GM18519 (cell line): ENCODE measurements around the gene AGBL5.
"Not testable (repeated sequence)": the region's sequence is repeated elsewhere in the genome, so short reads cannot be mapped to it uniquely, and the experiment has no call there.

Source experiments
- ATAC-seq: cut with Tn5 transposase; IDR thresholded peaks from one replicate; pipeline ENCODE4 v1.9.1; 2021; ENCODE audit warnings: mild to moderate bottlenecking, moderate library complexity; ENCODE audit not compliant: unreplicated experiment, low FRiP score

AGBL5 gene

GRCh38 chr2:27051902-27052645 lies 606 bp downstream of the AGBL5 start:
- no peak for ATAC-seq

- no peak for ATAC-seq
Observed at GRCh38 chr2:27053321-27053720, 1.9 kb downstream of the AGBL5 start.

DNA sequence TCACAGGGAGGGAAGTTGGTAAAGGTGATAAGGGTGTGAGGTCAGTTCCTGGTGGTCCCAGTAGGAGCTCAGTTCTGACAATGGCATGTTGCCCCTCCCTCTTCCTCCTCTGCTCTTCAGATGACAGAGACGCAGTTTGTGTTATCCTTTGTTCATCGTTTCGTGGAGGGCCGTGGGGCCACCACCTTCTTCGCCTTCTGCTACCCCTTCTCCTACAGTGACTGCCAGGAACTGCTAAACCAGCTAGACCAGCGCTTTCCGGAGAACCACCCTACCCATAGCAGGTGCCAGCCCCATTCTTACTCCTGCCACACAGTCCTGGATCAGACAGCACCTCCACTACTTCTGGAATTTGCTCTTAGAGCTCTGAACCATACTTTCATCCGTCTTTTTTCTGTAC lies 2.3 kb downstream of the AGBL5 start:
- no peak for ATAC-seq

GRCh38 chr2:27054721-27055120 lies 3.3 kb downstream of the AGBL5 start:
- ATAC-seq, result no peak

DNA sequence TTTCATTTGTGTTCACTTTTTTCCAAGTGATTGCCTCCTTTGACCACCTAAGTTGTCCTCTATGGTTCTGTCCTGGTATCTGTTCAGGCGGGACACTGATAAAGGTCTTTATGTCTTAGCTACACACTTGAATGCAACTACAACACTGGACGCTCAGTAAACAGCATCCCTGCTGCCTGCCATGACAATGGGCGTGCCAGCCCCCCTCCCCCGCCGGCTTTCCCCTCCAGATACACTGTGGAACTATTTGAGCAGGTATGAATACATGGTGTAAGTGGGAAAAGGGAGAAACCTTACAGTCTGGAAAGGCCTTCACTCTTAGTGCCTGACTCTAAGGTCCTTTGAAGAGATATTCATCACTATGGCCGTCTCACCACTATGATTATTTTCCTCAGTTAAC lies 5.7 kb downstream of the AGBL5 start:
- no peak for ATAC-seq

- ATAC-seq, result no peak
Observed at GRCh38 chr2:27058210-27058609, 6.7 kb downstream of the AGBL5 start.

DNA sequence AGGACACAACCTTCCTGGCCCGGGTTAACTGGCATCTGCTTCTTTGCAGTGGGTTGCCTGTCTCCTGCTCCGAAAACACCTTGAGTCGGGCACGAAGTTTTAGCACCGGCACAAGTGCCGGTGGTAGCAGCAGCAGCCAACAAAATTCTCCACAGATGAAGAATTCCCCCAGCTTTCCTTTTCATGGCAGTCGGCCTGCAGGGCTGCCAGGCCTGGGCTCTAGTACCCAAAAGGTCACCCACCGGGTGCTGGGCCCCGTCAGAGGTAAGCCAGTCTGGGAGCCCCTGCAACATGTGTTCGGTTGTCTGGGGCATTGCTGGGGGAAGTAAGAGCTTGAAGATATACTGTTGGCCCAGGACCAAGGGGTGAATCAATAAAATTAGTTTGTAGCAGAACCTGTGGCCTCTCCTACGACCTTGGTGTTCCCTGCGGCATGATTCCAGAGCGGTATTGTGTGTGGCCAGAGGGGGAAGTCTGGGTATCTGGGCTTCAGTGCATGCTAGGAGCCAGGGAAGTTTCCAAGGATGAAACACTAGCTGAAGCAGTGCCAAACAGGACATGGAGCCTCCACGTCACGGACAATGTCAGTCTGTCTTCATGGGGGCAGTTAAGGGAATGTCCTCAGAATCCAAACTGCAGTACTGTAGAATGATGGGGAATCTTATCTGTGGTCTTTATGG lies 7.8 kb downstream of the AGBL5 start:
- no peak for ATAC-seq

GRCh38 chr2:27060323-27060722 lies 8.9 kb downstream of the AGBL5 start:
- no peak for ATAC-seq

- ATAC-seq, result no peak
Observed at GRCh38 chr2:27065128-27065527, 13.7 kb downstream of the AGBL5 start.

DNA sequence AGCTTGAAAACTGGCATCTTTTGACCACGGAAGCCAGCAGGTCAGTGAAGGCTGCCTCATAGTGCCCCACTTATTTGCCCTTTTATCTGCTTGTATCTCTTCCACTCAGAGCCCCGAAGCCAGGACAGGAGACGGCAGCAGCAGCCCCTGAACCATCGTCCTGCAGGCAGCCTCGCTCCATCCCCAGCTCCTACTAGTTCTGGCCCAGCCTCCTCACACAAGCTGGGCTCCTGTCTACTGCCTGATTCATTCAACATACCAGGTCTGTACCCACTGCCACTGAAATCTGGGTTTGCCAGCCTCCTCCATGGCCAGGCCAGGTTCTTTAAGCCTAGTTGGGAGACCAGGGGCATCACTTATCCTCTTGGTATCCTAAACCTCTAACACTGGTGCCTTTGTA lies 15.9 kb downstream of the AGBL5 start:
- no peak for ATAC-seq

GRCh38 chr2:27069436-27069835 lies 18.0 kb downstream of the AGBL5 start:
- ATAC-seq, result no peak

GRCh38 chr2:27069961-27070618 lies 18.6 kb downstream of the AGBL5 start:
- ATAC-seq, result no peak

DNA sequence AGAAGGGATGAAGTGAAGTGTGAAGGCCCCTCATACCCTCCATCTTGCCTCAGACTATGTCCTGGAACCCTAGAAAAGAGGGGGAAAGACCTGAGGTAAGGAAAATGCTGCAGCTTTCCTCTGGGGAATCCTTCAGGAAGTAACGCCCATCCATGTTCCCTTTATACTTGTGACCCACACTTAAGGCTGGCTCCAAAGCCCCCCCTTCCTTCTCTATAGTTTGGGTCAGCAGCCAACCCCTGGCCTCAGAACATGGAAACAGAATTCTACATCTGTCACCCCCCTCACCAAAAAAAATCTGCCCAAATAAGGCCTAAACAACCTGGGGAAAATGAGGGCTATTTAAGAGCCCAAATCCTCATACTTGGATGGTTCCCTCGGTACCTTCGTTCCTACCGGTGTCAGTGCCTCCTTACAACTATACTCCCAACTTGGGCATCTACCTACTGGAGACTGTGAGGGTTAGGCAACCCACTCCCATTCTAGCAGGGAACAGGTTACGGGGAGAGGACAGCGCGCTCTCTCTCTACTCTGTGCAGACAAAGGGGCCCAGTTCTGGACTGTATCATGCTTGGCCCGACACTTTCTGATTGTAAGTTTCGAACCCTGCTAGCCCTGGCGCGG lies 19.3 kb downstream of the AGBL5 start:
- ATAC-seq, result no peak

- peak; percentile 70 for ATAC-seq
Observed at GRCh38 chr2:27071277-27071989, 20.0 kb downstream of the AGBL5 start, which contains the start of gene OST4. TSS of gene OST4 (minus strand) at chr2:27071654.

- no peak for ATAC-seq
Observed at GRCh38 chr2:27071990-27072830, 20.7 kb downstream of the AGBL5 start.

- ATAC-seq, result no peak
Observed at GRCh38 chr2:27072920-27073319, 21.5 kb downstream of the AGBL5 start.

- ATAC-seq, result no peak
Observed at GRCh38 chr2:27073782-27074181, 22.3 kb downstream of the AGBL5 start.

- ATAC-seq, result no peak
Observed at GRCh38 chr2:27074738-27075565, 23.5 kb downstream of the AGBL5 start.

- not testable (repeated sequence) for ATAC-seq
Observed at GRCh38 chr2:27075566-27075871, 24.1 kb downstream of the AGBL5 start.
